ENCODE measurements around the gene BCL2L11.

The BCL2L11 gene

DNA sequence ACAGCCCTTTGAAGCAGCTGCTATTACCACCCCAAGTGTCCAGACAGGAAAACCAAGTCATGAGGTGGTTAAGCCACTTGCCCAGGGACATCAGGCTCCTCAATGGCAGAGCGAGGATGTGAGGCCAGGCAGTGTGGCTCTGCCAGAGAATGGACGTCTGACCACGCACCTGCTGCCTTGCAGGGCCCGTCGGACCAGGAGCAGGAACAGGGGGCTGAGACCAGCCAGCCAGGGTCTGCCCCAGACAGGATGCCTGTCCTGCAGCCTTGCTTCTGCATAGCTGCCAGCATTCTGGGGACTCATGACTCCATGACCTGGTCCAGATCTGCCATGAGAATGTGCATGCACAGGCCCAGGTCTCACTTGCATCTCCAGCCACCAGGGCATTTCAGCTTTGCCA is 52.0 kb downstream of the BCL2L11 start (continued):
- no peak for TF ChIP-seq PPARA (CRISPR knock-in tag; IDR thresholded peaks at IDR 0.05; ENCODE audit: borderline replicate concordance)
- TF ChIP-seq TCF4 (CRISPR knock-in tag; IDR thresholded peaks at IDR 0.05; ENCODE audit: borderline replicate concordance) = no peak
- no peak for TF ChIP-seq ZC3H10 (CRISPR knock-in tag; IDR thresholded peaks at IDR 0.05)
- TF ChIP-seq TOX (CRISPR knock-in tag; IDR thresholded peaks at IDR 0.05; ENCODE audit: borderline replicate concordance) = no peak
- no peak for TF ChIP-seq CSDC2 (CRISPR knock-in tag; IDR thresholded peaks at IDR 0.05)

DNA sequence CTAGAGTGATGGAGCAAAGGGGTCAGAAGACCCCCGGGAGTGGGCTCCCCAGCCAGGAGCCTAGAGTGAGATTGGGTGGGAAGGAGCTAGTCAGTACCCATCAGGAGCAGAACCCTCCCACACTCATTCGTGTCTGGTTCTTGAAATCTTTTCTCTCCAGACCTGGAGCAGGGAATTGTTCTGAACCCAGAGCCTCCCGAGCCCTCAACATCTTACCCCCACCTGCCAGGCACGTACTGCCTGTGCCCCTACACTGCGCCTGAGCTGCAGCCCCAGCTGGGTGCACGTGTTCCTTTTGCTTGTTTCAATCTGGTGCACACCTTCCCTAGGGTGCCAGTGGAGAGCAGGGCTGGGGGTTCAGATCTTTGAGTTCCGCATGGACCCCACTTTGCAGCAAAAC is 52.6 kb downstream of the BCL2L11 start:
- ATAC-seq = no peak
- TF ChIP-seq BACH2 (CRISPR knock-in tag; IDR thresholded peaks at IDR 0.05; ENCODE audit: borderline replicate concordance) (no peak), ZFP3 (CRISPR knock-in tag; IDR thresholded peaks at IDR 0.05) (no peak), ZNF70 (CRISPR knock-in tag; IDR thresholded peaks at IDR 0.05) (no peak)

DNA sequence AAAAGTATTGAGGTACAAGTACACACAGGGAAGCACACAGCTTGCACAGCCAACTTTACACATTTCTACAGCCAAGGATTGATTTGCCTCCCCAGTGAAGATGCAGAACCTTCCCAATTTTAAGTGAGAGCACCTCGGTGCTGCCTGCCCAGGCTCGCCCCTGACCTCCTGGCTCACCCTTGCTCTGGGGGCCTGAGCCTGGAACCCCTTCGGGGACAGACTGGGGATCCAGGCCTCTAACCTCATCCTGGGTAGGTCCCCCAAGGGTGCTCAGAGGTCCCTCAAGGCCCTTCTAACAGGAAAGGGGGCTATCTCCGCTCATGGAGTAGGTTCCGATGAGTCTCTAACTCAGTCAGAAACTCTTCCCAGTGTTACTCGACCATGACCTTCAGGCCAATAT is 53.1 kb downstream of the BCL2L11 start:
- ATAC-seq = no peak
- TF ChIP-seq ZNF8 (CRISPR knock-in tag; IDR thresholded peaks at IDR 0.05) (no peak), TOX (CRISPR knock-in tag; IDR thresholded peaks at IDR 0.05; ENCODE audit: borderline replicate concordance) (no peak)

DNA sequence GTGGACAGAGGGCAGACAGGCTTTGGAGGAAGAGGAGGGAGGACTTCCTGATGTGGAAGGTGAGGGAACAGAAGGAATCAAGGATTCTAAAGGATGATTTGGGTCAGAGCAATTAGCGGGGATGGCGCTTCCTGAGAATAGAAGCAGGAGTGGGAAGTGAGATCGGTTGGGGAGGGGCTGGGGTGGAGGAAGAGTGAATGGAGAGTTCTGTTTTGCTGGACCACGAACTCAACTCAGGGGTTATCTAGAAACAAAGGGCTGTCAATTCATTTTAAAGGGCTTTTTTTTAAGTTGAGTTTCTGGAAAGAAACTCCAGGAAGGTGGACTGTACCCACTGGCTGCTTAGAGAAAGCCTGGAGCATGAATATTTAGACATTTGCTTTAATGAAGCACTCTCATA is 54.9 kb downstream of the BCL2L11 start:
- ATAC-seq = no peak
- no peak for TF ChIP-seq CSDC2 (CRISPR knock-in tag; IDR thresholded peaks at IDR 0.05)
- TF ChIP-seq ZFP3 (CRISPR knock-in tag; IDR thresholded peaks at IDR 0.05) = no peak
- TF ChIP-seq ZNF565 (CRISPR knock-in tag; conservative IDR thresholded peaks at IDR 0.05; ENCODE audit: low read depth) = no peak
- TF ChIP-seq, protein P1, sequence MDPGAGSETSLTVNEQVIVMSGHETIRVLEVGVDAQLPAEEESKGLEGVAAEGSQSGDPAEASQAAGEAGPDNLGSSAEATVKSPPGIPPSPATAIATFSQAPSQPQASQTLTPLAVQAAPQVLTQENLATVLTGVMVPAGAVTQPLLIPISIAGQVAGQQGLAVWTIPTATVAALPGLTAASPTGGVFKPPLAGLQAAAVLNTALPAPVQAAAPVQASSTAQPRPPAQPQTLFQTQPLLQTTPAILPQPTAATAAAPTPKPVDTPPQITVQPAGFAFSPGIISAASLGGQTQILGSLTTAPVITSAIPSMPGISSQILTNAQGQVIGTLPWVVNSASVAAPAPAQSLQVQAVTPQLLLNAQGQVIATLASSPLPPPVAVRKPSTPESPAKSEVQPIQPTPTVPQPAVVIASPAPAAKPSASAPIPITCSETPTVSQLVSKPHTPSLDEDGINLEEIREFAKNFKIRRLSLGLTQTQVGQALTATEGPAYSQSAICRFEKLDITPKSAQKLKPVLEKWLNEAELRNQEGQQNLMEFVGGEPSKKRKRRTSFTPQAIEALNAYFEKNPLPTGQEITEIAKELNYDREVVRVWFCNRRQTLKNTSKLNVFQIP (CRISPR knock-in tag; IDR thresholded peaks at IDR 0.05; ENCODE audit: borderline replicate concordance, low read depth) = no peak
- TF ChIP-seq TOX (CRISPR knock-in tag; IDR thresholded peaks at IDR 0.05; ENCODE audit: borderline replicate concordance) = no peak
- TF ChIP-seq ZFP30 (CRISPR knock-in tag; IDR thresholded peaks at IDR 0.05) = no peak
- no peak for TF ChIP-seq ARNTL (CRISPR knock-in tag; IDR thresholded peaks at IDR 0.05; ENCODE audit: borderline replicate concordance, low read depth)
- TF ChIP-seq GLIS3 (CRISPR knock-in tag; IDR thresholded peaks at IDR 0.05) = no peak
- no peak for TF ChIP-seq BACH2 (CRISPR knock-in tag; IDR thresholded peaks at IDR 0.05; ENCODE audit: borderline replicate concordance)
- TF ChIP-seq TCF4 (CRISPR knock-in tag; IDR thresholded peaks at IDR 0.05; ENCODE audit: borderline replicate concordance) = no peak
- no peak for TF ChIP-seq ZNF8 (CRISPR knock-in tag; IDR thresholded peaks at IDR 0.05)
- TF ChIP-seq, protein P2, sequence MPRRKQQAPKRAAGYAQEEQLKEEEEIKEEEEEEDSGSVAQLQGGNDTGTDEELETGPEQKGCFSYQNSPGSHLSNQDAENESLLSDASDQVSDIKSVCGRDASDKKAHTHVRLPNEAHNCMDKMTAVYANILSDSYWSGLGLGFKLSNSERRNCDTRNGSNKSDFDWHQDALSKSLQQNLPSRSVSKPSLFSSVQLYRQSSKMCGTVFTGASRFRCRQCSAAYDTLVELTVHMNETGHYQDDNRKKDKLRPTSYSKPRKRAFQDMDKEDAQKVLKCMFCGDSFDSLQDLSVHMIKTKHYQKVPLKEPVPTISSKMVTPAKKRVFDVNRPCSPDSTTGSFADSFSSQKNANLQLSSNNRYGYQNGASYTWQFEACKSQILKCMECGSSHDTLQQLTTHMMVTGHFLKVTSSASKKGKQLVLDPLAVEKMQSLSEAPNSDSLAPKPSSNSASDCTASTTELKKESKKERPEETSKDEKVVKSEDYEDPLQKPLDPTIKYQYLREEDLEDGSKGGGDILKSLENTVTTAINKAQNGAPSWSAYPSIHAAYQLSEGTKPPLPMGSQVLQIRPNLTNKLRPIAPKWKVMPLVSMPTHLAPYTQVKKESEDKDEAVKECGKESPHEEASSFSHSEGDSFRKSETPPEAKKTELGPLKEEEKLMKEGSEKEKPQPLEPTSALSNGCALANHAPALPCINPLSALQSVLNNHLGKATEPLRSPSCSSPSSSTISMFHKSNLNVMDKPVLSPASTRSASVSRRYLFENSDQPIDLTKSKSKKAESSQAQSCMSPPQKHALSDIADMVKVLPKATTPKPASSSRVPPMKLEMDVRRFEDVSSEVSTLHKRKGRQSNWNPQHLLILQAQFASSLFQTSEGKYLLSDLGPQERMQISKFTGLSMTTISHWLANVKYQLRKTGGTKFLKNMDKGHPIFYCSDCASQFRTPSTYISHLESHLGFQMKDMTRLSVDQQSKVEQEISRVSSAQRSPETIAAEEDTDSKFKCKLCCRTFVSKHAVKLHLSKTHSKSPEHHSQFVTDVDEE (CRISPR knock-in tag; IDR thresholded peaks at IDR 0.05) = no peak

DNA sequence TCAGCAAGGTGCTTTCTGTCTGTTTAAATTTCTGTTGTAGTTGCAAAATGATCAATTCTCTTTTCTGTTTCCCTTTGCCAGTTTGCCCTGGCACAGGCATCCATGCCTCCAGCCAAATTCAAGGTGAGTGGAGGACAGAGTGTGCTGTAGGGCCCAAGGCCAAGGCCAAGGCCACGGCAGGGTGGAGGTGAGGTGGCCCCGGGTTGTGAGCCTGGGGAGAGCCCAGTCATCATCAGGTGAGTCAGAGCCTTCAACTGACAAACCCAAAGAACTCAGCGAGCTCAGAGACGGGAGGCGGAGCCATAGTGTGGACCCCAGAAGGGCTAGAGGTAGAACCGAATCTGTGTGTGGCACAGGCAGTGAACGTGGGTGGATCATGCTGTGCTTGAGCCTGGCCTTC is 55.7 kb downstream of the BCL2L11 start:
- TF ChIP-seq ISL1 (CRISPR knock-in tag; IDR thresholded peaks at IDR 0.05) = no peak
- no peak for TF ChIP-seq ZC3H10 (CRISPR knock-in tag; IDR thresholded peaks at IDR 0.05)
- TF ChIP-seq RARB (CRISPR knock-in tag; IDR thresholded peaks at IDR 0.05) = no peak
- TF ChIP-seq, protein P3, sequence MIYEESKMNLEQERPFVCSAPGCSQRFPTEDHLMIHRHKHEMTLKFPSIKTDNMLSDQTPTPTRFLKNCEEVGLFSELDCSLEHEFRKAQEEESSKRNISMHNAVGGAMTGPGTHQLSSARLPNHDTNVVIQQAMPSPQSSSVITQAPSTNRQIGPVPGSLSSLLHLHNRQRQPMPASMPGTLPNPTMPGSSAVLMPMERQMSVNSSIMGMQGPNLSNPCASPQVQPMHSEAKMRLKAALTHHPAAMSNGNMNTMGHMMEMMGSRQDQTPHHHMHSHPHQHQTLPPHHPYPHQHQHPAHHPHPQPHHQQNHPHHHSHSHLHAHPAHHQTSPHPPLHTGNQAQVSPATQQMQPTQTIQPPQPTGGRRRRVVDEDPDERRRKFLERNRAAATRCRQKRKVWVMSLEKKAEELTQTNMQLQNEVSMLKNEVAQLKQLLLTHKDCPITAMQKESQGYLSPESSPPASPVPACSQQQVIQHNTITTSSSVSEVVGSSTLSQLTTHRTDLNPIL (CRISPR knock-in tag; IDR thresholded peaks at IDR 0.05; ENCODE audit: low read depth) = no peak
- TF ChIP-seq ZNF8 (CRISPR knock-in tag; IDR thresholded peaks at IDR 0.05) = no peak
- TF ChIP-seq CSDC2 (CRISPR knock-in tag; IDR thresholded peaks at IDR 0.05) = no peak
- ATAC-seq = no peak

DNA sequence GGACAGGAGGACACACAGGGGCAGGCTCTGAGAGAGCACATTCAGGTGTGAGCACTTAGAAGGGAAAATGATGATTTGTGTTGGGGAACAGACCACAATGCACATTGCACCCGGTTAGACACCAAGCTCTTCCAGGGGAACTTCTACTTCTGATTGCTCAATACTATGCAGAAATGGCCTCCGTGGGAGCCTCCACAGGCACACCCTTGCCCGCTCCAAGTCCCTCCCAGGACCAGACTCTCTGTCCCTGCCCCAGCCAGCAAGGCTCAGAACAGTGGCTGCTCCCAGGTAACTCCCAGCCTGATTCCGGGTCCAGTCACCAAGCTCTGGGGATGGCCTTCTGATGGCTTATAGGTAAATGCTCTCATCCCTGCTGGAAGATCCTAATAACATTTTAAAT is 56.2 kb downstream of the BCL2L11 start:
- TF ChIP-seq ZC3H10 (CRISPR knock-in tag; IDR thresholded peaks at IDR 0.05) = no peak
- no peak for TF ChIP-seq ZFP30 (CRISPR knock-in tag; IDR thresholded peaks at IDR 0.05)
- TF ChIP-seq ESRRG (CRISPR knock-in tag; IDR thresholded peaks at IDR 0.05) = no peak
- TF ChIP-seq PPARA (CRISPR knock-in tag; IDR thresholded peaks at IDR 0.05; ENCODE audit: borderline replicate concordance) = no peak
- TF ChIP-seq, protein P2 (CRISPR knock-in tag; IDR thresholded peaks at IDR 0.05) = no peak
- TF ChIP-seq ZNF8 (CRISPR knock-in tag; IDR thresholded peaks at IDR 0.05) = no peak
- TF ChIP-seq, protein P3 (CRISPR knock-in tag; IDR thresholded peaks at IDR 0.05; ENCODE audit: low read depth) = no peak
- TF ChIP-seq ZNF565 (CRISPR knock-in tag; conservative IDR thresholded peaks at IDR 0.05; ENCODE audit: low read depth) = no peak
- ATAC-seq = no peak
